Tibial artery (tissue), 4 donors: ENCODE measurements around the gene ARPP21.

Experiments used
- DNase-seq, 2 donors: peaks; one replicate each; pipeline ENCODE4 v3.0.0-alpha.2; 2019
- H3K27ac ChIP-seq, 2 donors: fragments of 200-600 bp; sonication (generic) in 1 of 2; 1 replicate in 1 of 2; 2 replicates in 1 of 2; pipeline ENCODE4 v1.5.1; 2018 to 2019; ENCODE audit warnings: mild to moderate bottlenecking in 1 of 2
- H3K27me3 ChIP-seq, 2 donors: fragments of 200-600 bp; sonication (generic) in 1 of 2; one replicate each; pipeline versions ENCODE4 v1.5.1 to v1.6.0; 2016 to 2019
- H3K36me3 ChIP-seq, 3 donors: fragments of 200-600 bp; sonication (generic) in 2 of 3; one replicate each; pipeline ENCODE4 v1.5.1; 2016 to 2019; ENCODE audit warnings: mild to moderate bottlenecking in 2 of 3
- H3K4me1 ChIP-seq, 4 donors: fragments of 200-600 bp; sonication (generic) in 2 of 4; 1 replicate in 3 of 4; 2 replicates in 1 of 4; pipeline ENCODE4 v1.5.1; 2016 to 2019
- H3K4me3 ChIP-seq, 2 donors: fragments of 200-600 bp; sonication (generic) in 1 of 2; 1 replicate in 1 of 2; 2 replicates in 1 of 2; pipeline ENCODE4 v1.5.1; 2018 to 2019; ENCODE audit warnings: mild to moderate bottlenecking in 2 of 2
- H3K9me3 ChIP-seq, 3 donors: fragments of 200-600 bp; sonication (generic) in 1 of 3; one replicate each; pipeline ENCODE4 v1.5.1; 2016 to 2019
- intact Hi-C: fragments of 100-400 bp; cut with DNase I; formaldehyde crosslinking; loops from one replicate; pipeline ENCODE4 v1.15.0; 2023; ENCODE audit warnings: low total_unique reads
- TF ChIP-seq, protein P1 (sequence below), 2 experiments: fragments of 200-600 bp in 1 of 2; fragments of 450-650 bp in 1 of 2; IDR thresholded peaks; one replicate each; pipeline ENCODE4 v1.5.1; 2017 to 2019; ENCODE audit warnings: antibody characterized with exemption in 2 of 2, mild to moderate bottlenecking in 1 of 2, moderate library complexity in 1 of 2

ARPP21 gene

GRCh38 chr3:35670408-35670965, 31.2 kb downstream of the ARPP21 start:
- Histone ChIP-seq H3K36me3 (no peaks in the 10 kb centered on the region), H3K9me3 (no peaks in the 10 kb centered on the region), H3K27me3 (no peaks in the 10 kb centered on the region), H3K4me3 (no peak overlapping the region), H3K27ac (no peak overlapping the region), H3K4me1 (peaks cover 0 to 4% (median 0%) of the 10 kb centered on the region in 4 donors)
- intact Hi-C loops, result no loop called here
- no peak for DNase-seq
- TF ChIP-seq, protein P1, sequence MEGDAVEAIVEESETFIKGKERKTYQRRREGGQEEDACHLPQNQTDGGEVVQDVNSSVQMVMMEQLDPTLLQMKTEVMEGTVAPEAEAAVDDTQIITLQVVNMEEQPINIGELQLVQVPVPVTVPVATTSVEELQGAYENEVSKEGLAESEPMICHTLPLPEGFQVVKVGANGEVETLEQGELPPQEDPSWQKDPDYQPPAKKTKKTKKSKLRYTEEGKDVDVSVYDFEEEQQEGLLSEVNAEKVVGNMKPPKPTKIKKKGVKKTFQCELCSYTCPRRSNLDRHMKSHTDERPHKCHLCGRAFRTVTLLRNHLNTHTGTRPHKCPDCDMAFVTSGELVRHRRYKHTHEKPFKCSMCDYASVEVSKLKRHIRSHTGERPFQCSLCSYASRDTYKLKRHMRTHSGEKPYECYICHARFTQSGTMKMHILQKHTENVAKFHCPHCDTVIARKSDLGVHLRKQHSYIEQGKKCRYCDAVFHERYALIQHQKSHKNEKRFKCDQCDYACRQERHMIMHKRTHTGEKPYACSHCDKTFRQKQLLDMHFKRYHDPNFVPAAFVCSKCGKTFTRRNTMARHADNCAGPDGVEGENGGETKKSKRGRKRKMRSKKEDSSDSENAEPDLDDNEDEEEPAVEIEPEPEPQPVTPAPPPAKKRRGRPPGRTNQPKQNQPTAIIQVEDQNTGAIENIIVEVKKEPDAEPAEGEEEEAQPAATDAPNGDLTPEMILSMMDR (IDR thresholded peaks at IDR 0.05), result no peak

DNA sequence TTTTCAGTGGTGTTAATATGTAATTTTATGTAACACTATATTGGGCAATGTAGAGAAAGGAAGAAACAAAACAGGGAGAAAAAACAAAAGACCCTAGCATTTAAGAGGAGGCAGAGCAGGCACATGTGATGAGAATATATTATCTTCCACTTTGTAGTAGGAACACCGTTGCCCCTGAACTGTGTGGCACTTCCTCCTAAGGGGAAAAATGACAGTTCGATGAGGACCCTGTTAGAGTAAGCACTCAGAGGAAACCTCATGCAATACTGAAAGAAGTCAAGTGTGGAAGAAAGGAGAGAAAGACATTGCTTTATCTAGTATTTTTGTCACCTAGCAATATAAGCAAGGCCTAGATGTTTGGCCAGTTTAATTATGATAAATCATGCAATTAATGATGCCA, 32.2 kb downstream of the ARPP21 start:
- DNase-seq, result no peak
- no peaks in the 10 kb centered on the region for H3K36me3 ChIP-seq
- intact Hi-C loops, result no loop called here
- H3K9me3 ChIP-seq, result no peaks in the 10 kb centered on the region
- no peak overlapping the region for H3K27ac ChIP-seq
- H3K27me3 ChIP-seq, result no peaks in the 10 kb centered on the region
- TF ChIP-seq, protein P1 (IDR thresholded peaks at IDR 0.05), result no peak
- H3K4me3 ChIP-seq, result no peak overlapping the region
- H3K4me1 ChIP-seq, result no peaks in the 10 kb centered on the region

GRCh38 chr3:35673017-35673416, 33.7 kb downstream of the ARPP21 start:
- H3K4me1 ChIP-seq, result no peaks in the 10 kb centered on the region
- intact Hi-C loops, result no loop called here
- TF ChIP-seq, protein P1 (IDR thresholded peaks at IDR 0.05), result no peak
- no peak overlapping the region for H3K27ac ChIP-seq
- no peaks in the 10 kb centered on the region for H3K36me3 ChIP-seq
- H3K4me3 ChIP-seq, result no peak overlapping the region
- H3K9me3 ChIP-seq, result no peaks in the 10 kb centered on the region
- no peaks in the 10 kb centered on the region for H3K27me3 ChIP-seq
- DNase-seq, result no peak

DNA sequence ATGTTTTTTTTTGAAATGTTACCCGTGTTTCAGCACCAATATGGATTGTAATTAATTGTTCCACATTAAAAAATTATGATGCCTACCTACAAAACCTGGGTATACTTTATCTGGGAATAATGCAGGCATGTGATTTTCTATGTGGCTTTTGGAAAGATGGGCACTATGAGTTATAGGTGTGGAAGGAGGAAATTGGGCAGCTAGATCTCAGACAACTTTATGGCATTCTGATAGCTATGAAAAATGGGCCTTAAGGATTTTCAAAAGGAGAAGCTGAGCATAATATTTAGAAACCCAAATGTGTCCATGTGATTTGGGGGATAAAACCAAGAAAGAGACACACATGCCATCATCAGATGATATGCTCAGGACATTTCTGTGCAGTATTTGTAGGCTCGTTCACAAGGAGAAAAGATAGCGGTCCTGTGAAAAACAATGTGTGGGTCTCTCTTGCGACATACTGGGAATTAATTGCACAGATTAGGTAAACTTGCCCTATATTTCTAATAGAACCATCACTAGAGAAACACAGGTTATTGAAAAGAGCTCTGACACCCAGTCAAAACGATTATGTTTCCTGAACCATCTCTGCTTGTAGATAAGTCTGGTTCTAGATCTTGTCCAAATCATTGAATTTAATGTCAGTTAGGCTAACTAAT, 35.3 kb downstream of the ARPP21 start:
- no peaks in the 10 kb centered on the region for H3K4me1 ChIP-seq
- H3K27ac ChIP-seq, result no peak overlapping the region
- H3K9me3 ChIP-seq, result no peaks in the 10 kb centered on the region
- no peak overlapping the region for H3K4me3 ChIP-seq
- TF ChIP-seq, protein P1 (IDR thresholded peaks at IDR 0.05), result no peak
- intact Hi-C loops, result no loop called here
- DNase-seq, result no peak
- no peaks in the 10 kb centered on the region for H3K36me3 ChIP-seq
- no peaks in the 10 kb centered on the region for H3K27me3 ChIP-seq

- Histone ChIP-seq H3K9me3 (no peaks in the 10 kb centered on the region), H3K27ac (no peak overlapping the region), H3K4me1 (no peaks in the 10 kb centered on the region), H3K27me3 (no peaks in the 10 kb centered on the region), H3K36me3 (no peaks in the 10 kb centered on the region), H3K4me3 (no peak overlapping the region)
- intact Hi-C loops, result no loop called here
- TF ChIP-seq, protein P1 (IDR thresholded peaks at IDR 0.05), result no peak
- no peak for DNase-seq
Observed at GRCh38 chr3:35675206-35675605, 35.9 kb downstream of the ARPP21 start.
